Ishikawa (cell line): ENCODE data around the gene COL25A1.

Source experiments
- CEBPB ChIP-seq: IDR thresholded peaks from 2 replicates; pipeline ENCODE4 v1.6.1; 2012
- CREB1 ChIP-seq: IDR thresholded peaks from 2 replicates; pipeline ENCODE4 v1.6.1; 2012; ENCODE audit warnings: low read depth
- EGR1 ChIP-seq: IDR thresholded peaks from 2 replicates; pipeline ENCODE4 v1.6.1; 2012
- EP300 ChIP-seq: IDR thresholded peaks from 2 replicates; pipeline ENCODE4 v1.6.1; 2012; ENCODE audit warnings: borderline replicate concordance
- FOXM1 ChIP-seq: IDR thresholded peaks from 2 replicates; pipeline ENCODE4 v1.6.1; 2012; ENCODE audit warnings: low read depth, borderline replicate concordance
- MAX ChIP-seq: IDR thresholded peaks from 2 replicates; pipeline ENCODE4 v1.6.1; 2012
- NFIC ChIP-seq: IDR thresholded peaks from 2 replicates; pipeline ENCODE4 v1.6.1; 2012
- RAD21 ChIP-seq: IDR thresholded peaks from 2 replicates; pipeline ENCODE4 v1.6.1; 2012; ENCODE audit warnings: low read depth
- REST ChIP-seq: IDR thresholded peaks from 2 replicates; pipeline ENCODE4 v1.6.1; 2012; ENCODE audit warnings: low read depth, mild to moderate bottlenecking
- TAF1 ChIP-seq: IDR thresholded peaks from 2 replicates; pipeline ENCODE4 v1.6.1; 2012; ENCODE audit warnings: low read depth, mild to moderate bottlenecking
- TCF12 ChIP-seq: IDR thresholded peaks from 2 replicates; pipeline ENCODE4 v1.6.1; 2012; ENCODE audit warnings: low read depth
- TEAD4 ChIP-seq: IDR thresholded peaks from 2 replicates; pipeline ENCODE4 v1.6.1; 2012
- USF1 ChIP-seq: IDR thresholded peaks from 2 replicates; pipeline ENCODE4 v1.6.1; 2012
- YY1 ChIP-seq: IDR thresholded peaks from 2 replicates; pipeline ENCODE4 v1.6.1; 2012; ENCODE audit warnings: low read depth
- ZBTB7A ChIP-seq: IDR thresholded peaks from 2 replicates; pipeline ENCODE4 v1.6.1; 2012; ENCODE audit warnings: low read depth

Gene COL25A1

GRCh38 chr4:108887034-108887433 lies 415.4 kb downstream of the COL25A1 start:
- TF ChIP-seq NFIC = no peak
- no peak for TF ChIP-seq CEBPB
- no peak for TF ChIP-seq EP300
- no peak for TF ChIP-seq EGR1
- no peak for TF ChIP-seq TEAD4
- no peak for TF ChIP-seq MAX

- no peak for TF ChIP-seq CEBPB
- TF ChIP-seq EP300 = no peak
- TF ChIP-seq YY1 = no peak
- no peak for TF ChIP-seq EGR1
- no peak for TF ChIP-seq TEAD4
- no peak for TF ChIP-seq RAD21
- no peak for TF ChIP-seq USF1
- TF ChIP-seq CREB1 = no peak
- TF ChIP-seq REST = no peak
- TF ChIP-seq ZBTB7A = no peak
- TF ChIP-seq MAX = no peak
- no peak for TF ChIP-seq TAF1
- no peak for TF ChIP-seq FOXM1
- TF ChIP-seq TCF12 = no peak
- TF ChIP-seq NFIC = no peak
These were observed 417.2 kb downstream of the COL25A1 start for GRCh38 chr4:108885211-108885610.

GRCh38 chr4:108884596-108884995 lies 417.9 kb downstream of the COL25A1 start:
- TF ChIP-seq EP300 (no peak), USF1 (no peak), ZBTB7A (no peak), NFIC (no peak), TEAD4 (no peak), REST (no peak)

GRCh38 chr4:108881986-108882385 lies 420.5 kb downstream of the COL25A1 start:
- no peak for TF ChIP-seq ZBTB7A
- TF ChIP-seq TEAD4 = no peak
- TF ChIP-seq MAX = no peak
- no peak for TF ChIP-seq EGR1
- TF ChIP-seq CREB1 = no peak
- TF ChIP-seq REST = no peak
- no peak for TF ChIP-seq USF1
- no peak for TF ChIP-seq TCF12
- no peak for TF ChIP-seq FOXM1
- no peak for TF ChIP-seq NFIC
- no peak for TF ChIP-seq TAF1
- TF ChIP-seq YY1 = no peak

- TF ChIP-seq CEBPB (no peak), NFIC (no peak), USF1 (no peak), ZBTB7A (no peak), EGR1 (no peak), MAX (no peak), TAF1 (no peak), RAD21 (no peak), TEAD4 (no peak), FOXM1 (no peak), YY1 (no peak), CREB1 (no peak)
These were observed 421.3 kb downstream of the COL25A1 start for GRCh38 chr4:108881190-108881589.
